RPMI7951 (cell line): ENCODE measurements around the gene AP3D1. TPM values are rescaled to one million over a fixed set of nuclear protein-coding genes. Genes with fewer than 3 reads are reported as not detected.

Experiments used
- DNase-seq: peaks from one replicate; pipeline ENCODE4 v3.0.0-alpha.2; 2012; ENCODE audit warnings: low read depth
- total RNA-seq: library from RNA; depleted of rRNA; stranded (reverse); fragments of >200 nt; shearing (Covaris generic); gene quantifications from 2 replicates; pipeline ENCODE4 v1.2.3, GENCODE V29; 2014

AP3D1 gene
- total RNA-seq, 1 experiment from 2014 or later: 50.0 TPM

DNA sequence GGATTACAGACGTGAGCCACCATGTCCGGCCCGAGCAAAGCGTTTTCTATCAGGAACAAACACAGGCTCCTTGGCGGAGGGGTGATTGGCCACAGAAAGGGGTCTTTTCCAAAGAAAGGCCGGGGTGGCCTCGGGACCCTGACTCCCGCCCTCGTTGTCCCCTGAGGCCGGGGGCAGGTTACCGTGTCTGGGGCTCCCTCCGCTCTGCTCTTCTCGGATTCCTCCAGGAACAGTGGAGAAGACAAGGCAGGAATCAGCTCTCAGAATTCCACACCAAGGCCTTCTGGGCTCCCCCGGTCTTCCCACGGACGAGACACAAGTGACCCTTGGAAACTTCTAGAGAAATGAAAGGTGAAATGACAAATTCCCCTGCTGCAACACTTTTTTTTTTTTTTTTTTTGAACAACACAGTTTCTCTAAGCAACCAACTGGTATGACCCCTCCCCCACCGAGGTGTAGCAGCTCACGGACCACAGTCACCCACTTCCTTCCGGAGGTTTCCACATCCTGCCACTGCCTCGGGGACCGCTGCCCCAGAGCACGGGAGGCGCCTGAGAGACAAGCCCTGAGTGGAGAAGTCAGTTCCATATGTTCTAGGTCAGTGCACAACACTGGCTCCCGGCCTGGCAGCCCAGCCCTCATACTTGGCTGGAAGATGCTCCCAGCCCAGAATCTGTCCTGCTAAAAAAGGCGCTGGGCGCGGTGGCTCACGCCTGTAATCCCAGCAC is 66.2 kb downstream of the AP3D1 start:
- DNase-seq: peak; percentile 98

DNA sequence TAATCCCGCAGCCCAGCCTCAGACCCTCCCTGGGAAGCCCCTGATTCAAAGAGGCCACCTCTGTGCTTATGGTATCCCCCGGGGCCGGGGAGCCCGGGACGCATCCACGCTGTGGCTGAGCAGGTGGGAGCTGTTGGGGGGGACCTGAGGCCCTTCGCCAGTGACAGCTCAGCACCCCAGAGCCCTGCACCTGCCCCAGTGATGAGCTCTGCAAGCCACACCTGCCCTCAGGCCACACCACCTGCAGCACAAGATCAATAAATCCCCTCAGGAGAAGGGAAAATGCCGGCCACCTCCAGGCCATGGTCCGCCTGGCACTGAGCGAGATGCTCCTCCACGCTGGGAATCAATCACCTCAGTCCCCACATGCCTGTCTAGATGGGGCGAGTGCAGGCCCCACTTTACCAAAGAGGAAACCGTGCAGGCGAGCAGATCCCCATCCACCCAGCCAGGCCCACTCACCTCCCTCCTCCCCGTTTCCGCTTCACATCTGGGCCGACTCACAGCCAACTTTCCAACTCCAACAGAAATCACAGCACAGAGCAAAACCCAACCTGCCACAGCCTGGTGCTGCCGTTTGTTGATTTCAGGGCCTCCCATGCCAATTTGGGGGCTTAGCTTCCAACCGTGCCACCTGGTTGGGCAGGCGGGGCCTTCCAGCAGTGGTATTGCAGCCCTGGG is 68.1 kb downstream of the AP3D1 start:
- no peak for DNase-seq

DNA sequence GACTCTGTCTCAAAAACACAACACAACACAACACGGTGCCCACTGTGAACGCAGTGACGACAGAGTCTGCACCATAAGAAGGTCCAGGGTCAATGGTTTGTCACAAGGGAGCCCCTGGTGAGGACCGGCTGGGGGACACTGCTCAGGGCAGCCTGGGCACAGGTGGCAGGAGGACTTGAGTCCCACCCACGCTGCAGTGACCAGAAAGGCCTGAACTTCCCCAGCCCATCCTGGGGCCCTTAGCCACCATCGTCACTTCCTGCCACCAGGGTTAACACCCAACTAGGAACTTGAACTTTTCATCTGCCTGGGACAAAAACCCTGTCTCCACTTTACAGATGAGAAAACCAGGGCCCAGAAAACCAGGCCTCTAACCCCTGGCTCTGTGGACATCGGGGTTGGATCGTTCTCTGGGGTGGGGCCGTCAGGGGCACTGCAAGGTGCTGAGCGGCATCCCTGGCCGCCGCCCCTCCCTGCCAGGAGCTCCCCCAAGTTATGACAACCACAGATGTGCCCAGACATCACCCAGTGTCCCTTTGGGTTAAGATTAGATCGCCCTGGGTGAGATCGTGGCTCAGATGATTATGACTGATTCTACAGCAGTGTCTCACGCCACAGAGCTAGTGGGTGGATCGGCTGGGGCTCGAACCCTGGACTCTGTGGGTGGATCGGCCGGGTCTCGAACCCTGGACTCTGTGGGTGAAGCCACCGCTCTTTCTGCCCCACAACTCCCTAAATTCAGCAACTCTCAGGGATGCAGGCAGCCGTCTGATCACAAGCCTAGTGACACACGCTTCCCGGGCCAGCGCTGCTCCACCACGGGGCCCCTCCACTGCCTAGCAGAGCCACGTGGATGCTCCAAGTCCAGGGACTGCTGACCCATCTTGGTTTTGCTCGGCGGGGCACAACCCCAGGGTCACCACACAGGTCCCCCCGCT is 69.2 kb downstream of the AP3D1 start:
- DNase-seq: no peak

DNA sequence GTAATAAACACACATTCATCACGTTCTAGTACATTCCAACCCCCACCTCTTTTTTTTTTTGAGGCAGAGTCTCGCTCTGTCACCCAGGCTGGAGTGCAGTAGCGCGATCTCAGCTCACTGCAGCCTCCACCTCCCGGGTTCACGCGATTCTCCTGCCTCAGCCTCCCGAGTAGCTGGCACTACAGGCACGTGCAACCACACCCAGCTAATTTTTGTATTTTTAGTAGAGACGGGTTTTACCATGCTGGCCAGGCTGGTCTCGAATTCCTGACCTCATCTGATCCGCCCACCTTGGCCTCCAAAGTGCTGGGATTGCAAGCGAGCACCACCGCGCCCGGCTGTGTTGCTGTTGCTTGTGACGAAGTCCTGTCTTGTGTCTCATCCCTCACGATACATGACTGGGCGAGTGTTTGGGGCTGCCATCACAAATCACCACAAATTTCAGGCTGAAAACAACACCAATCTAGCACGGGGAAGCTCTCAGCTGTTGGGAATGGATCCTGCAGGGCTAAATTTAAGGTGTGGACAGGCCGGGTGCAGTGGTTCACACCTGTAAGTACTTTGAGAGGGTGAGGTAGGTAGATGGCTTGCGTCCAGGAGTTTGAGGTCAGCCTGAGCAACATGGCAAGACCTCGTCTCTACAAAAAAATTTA is 70.9 kb downstream of the AP3D1 start:
- DNase-seq: no peak

DNA sequence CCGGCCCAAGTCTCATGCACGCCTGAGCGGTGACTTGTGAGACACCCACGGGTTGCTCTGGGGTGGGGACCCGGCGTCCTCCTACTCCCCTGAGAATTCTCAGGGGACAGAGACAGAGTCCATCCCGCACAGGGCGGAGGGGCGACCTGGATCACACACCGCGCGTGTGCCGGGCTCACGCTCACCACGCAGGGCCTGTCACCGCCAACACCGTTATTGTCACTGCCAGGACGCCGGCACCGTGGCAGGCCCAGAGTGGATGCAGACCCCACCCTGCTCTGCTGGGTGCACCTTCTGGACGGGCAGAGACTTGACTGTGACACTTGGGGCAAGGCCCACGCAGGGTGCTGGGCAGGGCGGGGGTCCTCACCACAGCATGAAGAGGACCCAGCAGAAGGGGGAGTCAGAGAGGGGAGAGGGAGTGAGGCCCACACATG is 71.5 kb downstream of the AP3D1 start:
- DNase-seq: no peak

DNA sequence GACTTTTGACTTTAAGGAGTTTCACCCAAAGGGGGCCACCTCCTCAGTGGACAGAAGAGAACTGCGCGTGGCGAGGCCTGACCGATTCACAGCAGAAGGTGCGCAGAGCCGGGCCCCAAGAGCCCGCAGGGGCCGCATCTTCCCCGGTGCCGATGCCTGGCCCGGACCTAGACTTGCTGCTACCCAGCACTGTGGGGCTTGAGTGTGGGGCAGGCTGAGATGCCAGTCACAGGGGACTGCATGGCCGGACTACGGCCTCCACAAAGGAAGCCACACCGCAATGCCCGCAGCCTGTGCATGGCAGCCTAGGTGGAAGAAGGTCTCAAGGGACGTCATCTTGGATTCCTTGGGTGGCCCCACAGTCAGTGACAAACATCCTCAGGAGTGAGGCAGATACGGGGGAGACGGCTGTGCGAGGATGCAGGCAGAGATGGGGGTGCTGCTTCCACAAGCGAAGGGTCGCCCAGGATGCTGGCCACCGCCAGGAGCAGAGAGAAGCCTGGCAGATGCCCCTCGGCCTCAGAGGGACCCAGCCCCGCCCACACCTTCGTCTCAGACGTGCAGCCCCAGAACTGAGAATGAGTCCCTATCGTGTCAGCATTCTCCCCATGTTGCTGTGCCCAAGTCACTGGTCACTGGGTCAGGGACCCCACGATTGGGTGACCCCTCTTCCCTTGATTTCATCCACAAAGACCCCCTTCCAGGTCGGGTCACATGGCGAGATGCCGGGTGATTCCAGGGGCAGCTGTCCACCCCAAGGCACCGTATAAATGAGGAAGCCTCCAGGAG is 72.1 kb downstream of the AP3D1 start:
- DNase-seq: no peak

DNA sequence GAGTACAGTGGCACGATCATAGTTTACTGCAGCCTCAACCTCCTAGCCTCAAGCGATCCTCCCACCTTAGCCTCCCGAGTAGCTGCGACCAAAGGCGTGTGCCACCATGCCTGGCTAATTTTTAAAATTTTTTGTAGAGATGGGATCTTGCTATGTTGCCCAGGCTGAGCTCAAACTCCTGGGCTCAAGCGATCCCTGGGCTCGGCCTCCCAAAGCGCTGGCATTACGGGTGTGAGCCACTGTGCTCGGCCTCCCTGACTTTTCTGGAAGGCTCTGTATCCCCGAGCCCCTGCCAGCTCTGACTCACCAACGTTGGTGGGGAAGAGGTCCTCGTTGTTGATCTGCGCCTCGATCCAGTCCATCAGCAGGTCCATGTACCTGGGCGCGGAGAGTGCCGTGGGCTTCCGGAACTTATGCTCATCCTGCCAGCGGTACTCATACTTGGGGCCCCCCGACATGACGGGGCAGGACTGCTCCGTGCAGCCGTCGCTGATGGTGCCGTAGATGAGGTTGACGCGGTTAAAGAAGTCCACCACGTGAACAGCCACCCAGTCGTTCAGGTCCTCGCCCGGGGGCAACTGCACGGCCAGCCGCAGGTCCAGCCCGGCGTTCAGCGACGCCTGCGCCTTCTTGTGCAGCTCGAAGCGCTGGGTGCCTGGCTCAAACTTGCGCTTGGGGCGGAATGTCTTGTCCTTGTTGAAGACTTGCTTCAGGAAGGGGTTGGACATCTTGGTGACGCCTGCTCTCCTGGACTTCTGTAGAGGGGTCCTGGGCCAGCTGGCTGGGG is 73.3 kb downstream of the AP3D1 start:
- DNase-seq: no peak

DNA sequence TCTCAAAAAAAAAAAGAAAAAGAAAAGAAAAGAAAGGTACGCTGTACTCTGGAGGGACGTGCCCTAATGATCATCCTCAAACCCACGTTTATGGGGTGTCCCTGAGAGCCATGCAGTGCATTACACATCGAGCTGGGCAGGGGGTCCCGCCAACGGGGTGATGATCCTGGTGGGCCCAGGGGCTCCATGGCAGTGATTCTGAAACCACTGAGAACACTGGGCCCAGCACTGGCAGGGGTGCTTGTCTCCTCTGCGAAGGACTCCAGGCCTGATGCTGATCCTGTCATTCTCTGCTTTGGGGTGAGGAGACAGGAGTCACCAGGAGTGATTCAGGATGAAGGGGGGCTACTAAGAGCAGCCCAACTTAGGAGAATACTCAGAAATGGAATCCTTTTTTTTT is 74.0 kb downstream of the AP3D1 start:
- DNase-seq: no peak

DNA sequence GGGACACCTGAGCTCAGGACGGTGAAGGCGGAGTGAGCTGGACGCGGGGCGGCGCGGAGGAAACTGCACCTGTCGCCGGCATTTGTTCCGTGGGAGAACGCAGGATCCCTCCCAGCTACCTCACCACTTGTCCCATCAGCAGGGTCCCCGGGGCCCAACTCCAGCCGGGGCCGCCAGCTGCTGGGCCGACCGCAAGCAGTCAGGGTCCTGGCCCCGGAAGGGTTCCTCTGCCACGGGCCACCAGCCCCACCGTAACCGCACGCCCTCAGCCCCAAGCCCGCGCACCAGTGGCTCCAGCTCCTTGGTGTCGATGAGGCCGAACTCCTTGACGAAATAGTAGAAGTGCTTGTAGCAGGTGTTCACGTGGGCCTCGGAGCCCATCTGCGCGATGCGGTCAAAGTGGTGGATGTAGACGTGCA is 74.8 kb downstream of the AP3D1 start:
- DNase-seq: no peak

DNA sequence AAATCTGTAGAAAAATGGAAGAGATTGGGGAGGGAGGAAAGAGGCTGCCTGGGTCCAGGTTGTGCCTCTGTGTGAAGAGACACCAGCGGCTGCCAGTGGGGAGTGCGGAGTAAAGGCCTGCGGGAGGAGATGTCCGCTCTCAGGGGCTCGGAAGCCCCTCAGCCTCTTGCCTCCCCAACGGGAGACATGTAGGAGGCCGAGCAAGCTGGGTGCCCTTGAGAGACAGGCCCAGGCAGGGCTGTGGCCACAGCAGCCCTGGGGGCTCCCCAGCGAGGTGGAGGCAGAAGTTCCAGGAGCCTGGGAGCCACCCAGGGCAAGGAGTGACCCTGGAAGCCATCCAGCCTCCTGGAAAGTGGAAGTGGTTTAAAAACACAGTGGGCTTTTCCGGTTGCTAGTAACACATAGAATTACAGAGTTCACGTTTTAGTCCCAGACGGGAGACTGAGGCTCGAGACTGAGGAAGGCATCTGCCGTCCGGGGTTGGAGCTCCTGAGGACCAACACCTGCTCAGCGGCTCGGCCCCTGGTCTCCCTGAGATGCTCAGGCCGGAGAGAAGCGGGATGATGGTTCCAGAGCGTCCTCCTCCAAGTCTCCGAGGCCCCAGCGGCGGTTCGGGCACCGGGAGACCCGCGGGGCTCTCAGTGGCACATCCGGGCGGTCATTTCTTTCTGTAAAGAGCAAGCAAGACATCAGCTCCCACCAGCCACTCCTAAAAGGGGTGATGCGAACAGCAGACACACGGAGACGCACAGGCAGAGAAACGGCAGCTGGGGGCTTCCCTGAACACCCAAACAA is 78.4 kb downstream of the AP3D1 start:
- no peak for DNase-seq

DNA sequence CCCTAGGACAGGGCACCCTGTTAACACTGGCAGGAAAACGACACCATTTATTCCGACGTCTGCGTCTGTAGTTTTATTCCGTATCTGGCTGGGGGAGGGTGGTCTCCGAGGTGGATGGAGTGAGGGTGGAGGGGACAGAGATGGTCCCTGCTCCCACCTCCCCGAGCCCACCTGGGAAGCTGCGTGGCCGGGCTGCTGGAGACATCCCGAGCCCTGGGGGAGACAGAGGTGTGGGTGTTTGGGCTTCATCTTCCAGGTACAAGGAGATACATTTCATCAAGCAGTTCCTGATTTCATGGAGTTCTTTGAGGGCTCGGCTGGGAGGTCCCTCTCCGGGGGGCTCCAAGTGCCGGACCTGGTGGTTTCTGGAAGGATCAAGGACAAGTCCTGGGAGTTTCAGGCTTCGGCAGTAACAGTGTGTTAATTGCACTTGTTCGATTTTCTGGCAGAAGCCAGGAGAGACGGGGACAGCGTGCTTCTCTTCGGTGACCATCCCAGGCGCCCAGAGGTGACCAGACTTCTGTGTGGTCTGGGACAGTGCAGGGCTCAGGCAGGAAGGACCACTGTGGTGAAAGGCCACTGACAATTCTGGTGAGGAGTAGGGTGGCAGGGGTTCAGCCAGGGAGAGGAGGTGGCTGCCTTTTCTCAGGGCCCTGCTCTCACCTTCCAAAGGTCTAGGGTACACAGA is 80.2 kb downstream of the AP3D1 start:
- no peak for DNase-seq

DNA sequence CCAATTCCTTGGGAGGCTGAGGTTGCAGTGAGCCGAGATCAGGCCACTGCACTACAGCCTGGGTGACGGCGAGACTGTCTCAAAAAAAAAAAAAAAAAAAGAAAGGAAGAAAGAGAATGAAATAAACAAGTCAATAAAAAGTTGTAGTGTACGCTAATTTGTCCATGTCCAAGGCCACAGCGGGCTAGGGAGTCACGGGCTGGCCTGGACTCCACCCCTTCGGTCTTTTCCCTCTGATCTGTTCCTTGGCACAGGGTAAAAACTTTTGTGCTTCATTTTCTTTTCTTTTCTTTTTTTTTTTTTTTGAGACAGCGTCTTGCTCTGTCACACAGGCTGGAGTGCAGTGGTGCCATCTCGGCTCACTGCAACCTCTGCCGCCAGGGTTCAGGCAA is 80.9 kb downstream of the AP3D1 start:
- DNase-seq: no peak

DNA sequence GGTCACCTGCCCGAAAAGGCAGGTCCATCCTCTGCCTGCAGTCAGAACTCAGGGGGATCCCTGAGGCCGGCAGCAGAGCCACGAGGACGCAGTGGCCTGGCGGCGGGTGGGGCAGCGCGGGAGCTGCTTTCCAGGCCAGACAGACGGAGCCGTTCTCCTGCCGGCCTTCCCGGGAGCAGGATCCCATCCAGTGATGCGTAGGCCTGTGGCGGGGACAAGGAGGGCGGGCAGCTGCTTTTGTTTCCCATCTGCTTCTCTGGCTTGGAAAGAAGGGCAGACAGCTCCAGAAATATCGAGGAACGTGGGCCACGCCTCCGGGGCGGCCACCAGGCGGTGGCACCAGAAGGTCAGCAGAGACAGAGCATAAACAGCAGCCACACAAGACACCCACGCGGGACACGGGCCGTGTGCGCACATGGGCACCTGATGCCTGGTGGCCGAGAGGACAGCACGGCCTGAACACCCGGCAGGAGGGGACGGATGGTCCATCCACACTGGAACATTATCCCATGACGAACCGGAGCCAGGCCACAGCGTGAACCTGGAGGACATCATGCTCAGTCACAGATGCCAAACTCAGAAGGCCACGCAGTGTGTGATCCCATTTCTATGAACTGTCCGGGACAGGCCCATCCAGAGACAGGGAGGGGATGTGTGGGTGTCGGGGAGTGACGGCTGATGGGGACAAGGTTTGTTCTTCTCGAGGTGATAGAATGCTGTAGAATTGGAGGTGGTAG is 86.4 kb downstream of the AP3D1 start:
- no peak for DNase-seq

DNA sequence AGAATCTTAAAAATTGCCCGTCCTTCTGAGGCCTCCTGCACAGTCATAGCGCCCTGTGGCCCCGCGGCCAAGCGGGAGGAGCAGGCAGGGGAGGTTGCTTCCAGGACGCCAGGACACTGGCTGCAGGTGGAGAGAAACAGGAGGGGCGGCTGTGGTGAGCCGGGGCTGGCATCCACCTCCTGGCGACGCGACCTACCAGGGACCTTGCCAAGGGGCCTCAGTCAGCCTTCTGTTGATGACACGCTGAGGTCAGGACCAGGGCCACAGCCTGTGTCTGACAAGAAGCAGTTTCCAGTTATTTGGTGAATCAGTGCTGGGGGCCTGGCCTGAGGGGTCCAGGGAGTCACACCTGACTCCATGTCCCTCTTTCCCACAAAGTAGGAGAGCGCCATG is 87.0 kb downstream of the AP3D1 start:
- DNase-seq: no peak

DNA sequence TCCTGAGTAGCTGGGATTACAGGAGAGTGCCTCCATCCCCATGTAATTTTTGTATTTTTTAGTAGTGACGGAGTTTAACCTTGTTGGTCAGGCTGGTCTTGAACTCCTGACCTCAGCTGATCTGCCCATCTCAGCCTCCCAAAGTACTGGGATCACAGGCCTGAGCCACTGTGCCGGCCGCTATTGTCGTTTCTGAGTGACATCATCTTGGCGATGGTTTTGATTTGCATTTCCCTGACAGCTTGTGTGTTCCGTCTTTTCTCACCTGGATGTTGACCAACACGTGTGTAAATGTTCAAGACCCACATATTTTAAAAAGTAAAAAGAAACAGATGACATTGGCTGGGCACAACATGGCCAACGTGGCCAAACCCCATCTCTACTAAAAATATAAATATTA is 87.5 kb downstream of the AP3D1 start:
- DNase-seq: no peak

DNA sequence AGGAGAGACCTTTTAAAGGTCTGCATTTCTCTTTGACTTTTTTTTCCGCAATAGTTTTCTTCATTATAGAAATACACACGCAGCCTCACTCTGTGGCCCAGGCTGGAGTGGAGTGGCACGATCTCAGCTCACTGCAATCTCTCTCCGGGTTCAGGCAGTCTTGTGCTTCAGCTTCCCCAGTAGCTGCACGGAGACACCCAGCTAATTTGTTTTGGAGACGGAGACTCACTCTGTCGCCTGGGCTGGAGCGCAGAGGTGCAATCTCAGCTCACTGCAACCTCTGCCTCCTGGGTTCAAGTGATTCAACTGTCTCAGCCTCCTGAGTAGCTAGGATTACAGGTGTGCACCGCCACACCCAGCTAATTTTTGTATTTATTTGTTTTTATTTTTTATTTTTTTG is 88.6 kb downstream of the AP3D1 start:
- DNase-seq: no peak

DNA sequence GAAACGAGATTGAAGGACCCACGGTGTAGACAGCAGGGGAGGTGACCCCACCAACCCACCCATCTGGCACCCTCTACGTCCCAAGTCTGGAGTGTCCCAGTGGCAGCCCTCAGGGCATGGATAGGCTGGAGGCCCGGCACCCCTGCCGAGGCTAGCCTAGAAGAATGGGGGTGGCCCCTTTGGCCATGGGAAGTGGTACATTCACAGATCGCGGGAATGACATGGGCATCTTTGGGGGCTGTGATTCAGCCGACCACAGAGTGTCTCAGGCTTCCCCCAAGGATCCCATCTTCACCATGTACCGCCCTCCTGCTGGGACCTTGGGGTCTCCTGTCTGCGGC is 89.0 kb downstream of the AP3D1 start:
- no peak for DNase-seq
